ENCODE data around the gene MIER1.

DNA sequence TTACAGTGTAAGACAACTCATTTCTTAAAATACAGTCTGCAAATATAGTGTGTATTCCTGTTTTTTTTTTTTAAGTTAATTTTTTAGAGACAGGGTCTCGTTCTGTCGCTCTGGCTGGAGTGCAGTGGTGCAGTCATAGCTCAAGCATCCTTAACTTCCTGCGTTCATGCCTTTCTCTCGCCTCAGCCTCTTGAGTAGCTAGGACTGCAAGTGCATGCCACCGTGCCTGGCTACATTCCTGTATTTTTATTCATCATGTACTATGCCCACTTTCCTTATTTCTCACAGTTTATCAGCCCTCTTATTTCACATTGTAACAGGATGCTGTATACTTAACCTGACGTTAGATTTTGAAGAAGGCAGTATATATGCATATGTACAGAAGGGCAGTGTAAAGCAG lies 26.7 kb downstream of the MIER1 start:
- TF ChIP-seq EZH2 (IDR thresholded peaks at IDR 0.05) = no peak
- TF ChIP-seq POLR2AphosphoS5 (IDR thresholded peaks at IDR 0.05; ENCODE audit: borderline replicate concordance, low read depth, low read length) = no peak
- no peak for TF ChIP-seq FOXP2 (optimal IDR thresholded peaks at IDR 0.05; ENCODE audit: control extremely low read depth, extremely low read length, insufficient read depth)
